ENCODE results near the gene OPCML. TPM values are rescaled to one million over a fixed set of nuclear protein-coding genes. Genes with fewer than 3 reads are reported as not detected.

Gene OPCML
- total RNA-seq, 4 donors from 2014 or later, result not detected

GRCh38 chr11:133243832-133244231, 288.5 kb downstream of the OPCML start:
- intact Hi-C loops (cut with DNase I; ENCODE audit: low total_unique reads) (no loop called here), in situ Hi-C loops (cut with MboI; ENCODE audit: low pct_ligation_motif_present in 1 of 4, low pct_unique_long_range_greater_than_20kb in 1 of 4, low sequenced_read_pairs in 3 of 4) (no loop called here)
- no peak overlapping the region for H3K27ac ChIP-seq
- TF ChIP-seq POLR2A (IDR thresholded peaks at IDR 0.05), result no peak
- TF ChIP-seq CTCF (IDR thresholded peaks at IDR 0.05), result no peak
- TF ChIP-seq EP300 (IDR thresholded peaks at IDR 0.05; ENCODE audit: low read depth), result no peak
- no peak for TF ChIP-seq POLR2AphosphoS5 (IDR thresholded peaks at IDR 0.05)
- H3K27me3 ChIP-seq, result no peaks in the 10 kb centered on the region
- H3K9me3 ChIP-seq, result no peaks in the 10 kb centered on the region
- 65 to 86% methylated on average over 1 to 3 of the region's 3 CpGs for WGBS, 2 donors (ENCODE audit: low coverage in 1 of 2)
- no peak for DNase-seq
- H3K4me1 ChIP-seq, result no peaks in the 10 kb centered on the region
- no peak overlapping the region for H3K4me3 ChIP-seq
- H3K36me3 ChIP-seq, result no peaks in the 10 kb centered on the region

DNA sequence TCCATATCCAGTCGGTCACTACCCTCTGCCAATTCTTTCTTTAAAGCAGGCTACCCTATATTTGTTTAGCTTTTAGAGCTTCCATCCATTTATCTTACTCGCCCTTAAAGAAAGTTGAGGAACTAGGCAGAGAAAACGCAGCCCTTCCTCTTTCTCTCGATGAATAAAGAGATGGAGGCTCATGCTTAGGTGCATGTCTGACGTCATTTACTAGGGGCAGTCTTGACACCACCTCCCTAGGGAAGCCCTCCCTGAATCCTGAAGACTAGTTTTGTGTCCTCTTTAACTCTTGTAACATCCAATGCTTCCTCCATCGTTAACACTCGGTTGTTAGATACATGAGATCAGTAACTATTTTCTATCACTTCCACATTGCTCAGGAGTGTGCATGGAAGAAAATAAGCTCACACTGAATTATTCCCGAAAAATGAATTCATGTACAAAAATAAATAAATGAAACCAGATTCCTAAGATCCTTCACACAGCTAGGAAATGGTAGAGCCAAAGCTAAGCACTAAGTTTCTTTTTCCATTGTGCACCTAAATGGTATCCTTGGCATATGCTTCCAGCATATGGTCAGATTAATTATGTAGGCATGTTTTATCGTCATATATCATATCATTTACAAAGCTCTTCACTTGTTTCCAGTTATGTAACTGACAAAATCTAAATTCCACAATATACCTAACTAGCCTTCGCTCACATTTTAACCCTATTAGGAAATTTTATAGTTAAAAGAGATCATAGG, 291.2 kb downstream of the OPCML start:
- no peaks in the 10 kb centered on the region for H3K9me3 ChIP-seq
- no peaks in the 10 kb centered on the region for H3K27me3 ChIP-seq
- intact Hi-C loops (cut with DNase I; ENCODE audit: low total_unique reads) (no loop called here), in situ Hi-C loops (cut with MboI; ENCODE audit: low pct_ligation_motif_present in 1 of 4, low pct_unique_long_range_greater_than_20kb in 1 of 4, low sequenced_read_pairs in 3 of 4) (no loop called here)
- H3K4me1 ChIP-seq, result no peaks in the 10 kb centered on the region
- no peak overlapping the region for H3K4me3 ChIP-seq
- TF ChIP-seq POLR2A (IDR thresholded peaks at IDR 0.05), result no peak
- no peak for TF ChIP-seq CTCF (IDR thresholded peaks at IDR 0.05)
- TF ChIP-seq POLR2AphosphoS5 (IDR thresholded peaks at IDR 0.05), result no peak
- no peak for TF ChIP-seq EP300 (IDR thresholded peaks at IDR 0.05; ENCODE audit: low read depth)
- no peak overlapping the region for H3K27ac ChIP-seq
- no peak for DNase-seq
- H3K36me3 ChIP-seq, result no peaks in the 10 kb centered on the region
- 72 to 83% methylated on average over 10 of the region's 10 CpGs for WGBS, 2 donors (ENCODE audit: low coverage in 1 of 2)

DNA sequence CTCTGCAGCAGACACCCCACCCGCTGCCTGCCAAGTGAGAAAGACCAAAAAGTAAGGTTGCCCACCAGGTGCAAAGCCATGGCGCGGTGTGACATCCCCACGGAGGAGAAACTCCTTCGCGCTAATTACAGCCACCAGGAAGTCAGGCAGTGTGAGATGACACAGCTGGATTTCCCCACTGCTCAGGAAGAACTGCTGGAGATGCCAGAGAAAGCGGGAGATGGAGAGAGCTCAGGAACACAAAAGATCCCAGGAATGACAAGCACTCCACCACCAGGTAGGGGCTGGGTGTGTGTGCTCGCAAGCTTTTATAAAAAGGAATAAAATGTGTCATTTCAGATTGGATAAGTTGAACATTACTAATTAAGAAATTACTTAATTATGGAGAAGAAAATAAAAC, 292.7 kb downstream of the OPCML start:
- Histone ChIP-seq H3K9me3 (no peaks in the 10 kb centered on the region), H3K27ac (no peak overlapping the region), H3K36me3 (no peaks in the 10 kb centered on the region), H3K4me1 (no peaks in the 10 kb centered on the region), H3K4me3 (no peak overlapping the region), H3K27me3 (no peaks in the 10 kb centered on the region)
- WGBS, 2 donors (ENCODE audit: low coverage in 1 of 2), result 86 to 92% methylated on average over 2 to 8 of the region's 8 CpGs
- in situ Hi-C loops (cut with MboI; ENCODE audit: low pct_ligation_motif_present in 1 of 4, low pct_unique_long_range_greater_than_20kb in 1 of 4, low sequenced_read_pairs in 3 of 4), result no loop called here
- intact Hi-C loops (cut with DNase I; ENCODE audit: low total_unique reads), result no loop called here
- no peak for DNase-seq
- TF ChIP-seq EP300 (IDR thresholded peaks at IDR 0.05; ENCODE audit: low read depth) (no peak), POLR2AphosphoS5 (IDR thresholded peaks at IDR 0.05) (no peak), CTCF (IDR thresholded peaks at IDR 0.05) (no peak), POLR2A (IDR thresholded peaks at IDR 0.05) (no peak)

- DNase-seq, result no peak
- Histone ChIP-seq H3K36me3 (no peaks in the 10 kb centered on the region), H3K9me3 (no peaks in the 10 kb centered on the region), H3K27me3 (no peaks in the 10 kb centered on the region), H3K4me3 (no peak overlapping the region), H3K27ac (no peak overlapping the region), H3K4me1 (no peaks in the 10 kb centered on the region)
- intact Hi-C loops (cut with DNase I; ENCODE audit: low total_unique reads) (no loop called here), in situ Hi-C loops (cut with MboI; ENCODE audit: low pct_ligation_motif_present in 1 of 4, low pct_unique_long_range_greater_than_20kb in 1 of 4, low sequenced_read_pairs in 3 of 4) (no loop called here)
- TF ChIP-seq POLR2AphosphoS5 (IDR thresholded peaks at IDR 0.05) (no peak), EP300 (IDR thresholded peaks at IDR 0.05; ENCODE audit: low read depth) (no peak), POLR2A (IDR thresholded peaks at IDR 0.05) (no peak)
- 47 to 54% methylated on average over 5 to 10 of the region's 10 CpGs for WGBS, 2 donors (ENCODE audit: low coverage in 1 of 2)
These were observed 293.8 kb downstream of the OPCML start for GRCh38 chr11:133238495-133238894.

All from transverse colon (tissue), 4 donors.